BLaER1 treated with 17β-estradiol and CSF1 and Interleukin-3, amounts not matched to agents 10 nM and 100 nM (cell line): ENCODE results near the gene NAALADL2.

Source experiments
- H3K27ac ChIP-seq, 11 experiments: shearing (Covaris generic); formaldehyde crosslinking; 2 replicates each; pipeline ENCODE4 v1.8.1; 2022
- H3K27me3 ChIP-seq, 11 experiments: shearing (Covaris generic); formaldehyde crosslinking; 2 replicates each; pipeline ENCODE4 v1.8.1; 2022
- H3K36me3 ChIP-seq, 11 experiments: shearing (Covaris generic); formaldehyde crosslinking; 2 replicates each; pipeline ENCODE4 v1.8.1; 2022
- H3K4me1 ChIP-seq, 10 experiments: shearing (Covaris generic); formaldehyde crosslinking; 2 replicates each; pipeline ENCODE4 v1.8.1; 2022
- H3K4me2 ChIP-seq, 11 experiments: shearing (Covaris generic); formaldehyde crosslinking; 2 replicates each; pipeline ENCODE4 v1.8.1; 2022
- H3K4me3 ChIP-seq, 10 experiments: shearing (Covaris generic); formaldehyde crosslinking; 2 replicates each; pipeline ENCODE4 v1.8.1; 2022
- H3K9ac ChIP-seq, 11 experiments: shearing (Covaris generic); formaldehyde crosslinking; 2 replicates each; pipeline ENCODE4 v1.8.1; 2022
- H3K9me3 ChIP-seq, 11 experiments: shearing (Covaris generic); formaldehyde crosslinking; replicated peaks in 1 of 11; 2 replicates each; pipeline ENCODE4 v1.8.1; 2022
- H4K20me1 ChIP-seq, 11 experiments: shearing (Covaris generic); formaldehyde crosslinking; 2 replicates each; pipeline ENCODE4 v1.8.1; 2022
- Cebpa-rat ChIP-seq, 11 experiments: shearing (Covaris generic); IDR thresholded peaks; 2 replicates each; pipeline ENCODE4 v1.8.1; 2022

Gene NAALADL2

GRCh38 chr3:175176556-175176955 is 317.4 kb downstream of the NAALADL2 start:
- no peak overlapping the region for H3K4me3 ChIP-seq
- no peak overlapping the region for H3K9ac ChIP-seq
- no peaks in the 10 kb centered on the region for H4K20me1 ChIP-seq
- H3K27ac ChIP-seq: no peak overlapping the region
- no peak overlapping the region for H3K4me2 ChIP-seq
- H3K9me3 ChIP-seq: no peaks in the 10 kb centered on the region
- no peaks in the 10 kb centered on the region for H3K27me3 ChIP-seq
- H3K36me3 ChIP-seq: no peaks in the 10 kb centered on the region
- TF ChIP-seq Cebpa-rat (IDR thresholded peaks at IDR 0.05): no peak
- no peaks in the 10 kb centered on the region for H3K4me1 ChIP-seq

- Histone ChIP-seq H3K36me3 (no peaks in the 10 kb centered on the region), H4K20me1 (no peaks in the 10 kb centered on the region), H3K9ac (no peak overlapping the region), H3K9me3 (no peaks in the 10 kb centered on the region), H3K4me1 (no peaks in the 10 kb centered on the region), H3K27me3 (no peaks in the 10 kb centered on the region), H3K4me3 (no peak overlapping the region), H3K4me2 (no peak overlapping the region), H3K27ac (no peak overlapping the region)
- TF ChIP-seq Cebpa-rat (IDR thresholded peaks at IDR 0.05): no peak
Observed at GRCh38 chr3:175179055-175179454, 319.9 kb downstream of the NAALADL2 start.

GRCh38 chr3:175184392-175184791 is 325.3 kb downstream of the NAALADL2 start:
- Histone ChIP-seq H3K9ac (no peak overlapping the region), H4K20me1 (no peaks in the 10 kb centered on the region), H3K27me3 (no peaks in the 10 kb centered on the region), H3K9me3 (peaks cover 0 to 8% (median 4%) of the 10 kb centered on the region in 11 experiments; a peak in 7 of 22 replicates), H3K4me2 (no peak overlapping the region), H3K4me1 (no peaks in the 10 kb centered on the region), H3K4me3 (no peak overlapping the region), H3K27ac (no peak overlapping the region), H3K36me3 (no peaks in the 10 kb centered on the region)
- no peak for TF ChIP-seq Cebpa-rat (IDR thresholded peaks at IDR 0.05)

GRCh38 chr3:175185903-175186302 is 326.8 kb downstream of the NAALADL2 start:
- H4K20me1 ChIP-seq: no peaks in the 10 kb centered on the region
- H3K27me3 ChIP-seq: no peaks in the 10 kb centered on the region
- no peak overlapping the region for H3K4me3 ChIP-seq
- no peaks in the 10 kb centered on the region for H3K36me3 ChIP-seq
- H3K9ac ChIP-seq: no peak overlapping the region
- H3K4me1 ChIP-seq: no peaks in the 10 kb centered on the region
- no peak overlapping the region for H3K27ac ChIP-seq
- no peak overlapping the region for H3K4me2 ChIP-seq
- no peak for TF ChIP-seq Cebpa-rat (IDR thresholded peaks at IDR 0.05)
- peaks cover 0 to 8% (median 4%) of the 10 kb centered on the region in 11 experiments; a peak in 9 of 22 replicates for H3K9me3 ChIP-seq

- TF ChIP-seq Cebpa-rat (IDR thresholded peaks at IDR 0.05): no peak
- H3K4me2 ChIP-seq: no peak overlapping the region
- H3K4me3 ChIP-seq: no peak overlapping the region
- H3K9ac ChIP-seq: no peak overlapping the region
- H3K36me3 ChIP-seq: no peaks in the 10 kb centered on the region
- no peaks in the 10 kb centered on the region for H3K4me1 ChIP-seq
- H3K9me3 ChIP-seq: peaks cover 0 to 8% (median 4%) of the 10 kb centered on the region in 11 experiments; a peak in 9 of 22 replicates
- no peaks in the 10 kb centered on the region for H3K27me3 ChIP-seq
- no peaks in the 10 kb centered on the region for H4K20me1 ChIP-seq
- no peak overlapping the region for H3K27ac ChIP-seq
Observed at GRCh38 chr3:175186511-175186910, 327.4 kb downstream of the NAALADL2 start.

GRCh38 chr3:175187586-175187985 is 328.5 kb downstream of the NAALADL2 start:
- Histone ChIP-seq H3K4me1 (no peaks in the 10 kb centered on the region), H3K27ac (no peak overlapping the region), H3K9me3 (peaks cover 0 to 8% (median 4%) of the 10 kb centered on the region in 11 experiments; a peak in 9 of 22 replicates), H3K4me3 (no peak overlapping the region), H3K9ac (no peak overlapping the region), H3K27me3 (no peaks in the 10 kb centered on the region), H4K20me1 (no peaks in the 10 kb centered on the region), H3K4me2 (no peak overlapping the region), H3K36me3 (no peaks in the 10 kb centered on the region)
- TF ChIP-seq Cebpa-rat (IDR thresholded peaks at IDR 0.05): no peak

- H3K9me3 ChIP-seq: peaks cover 0 to 8% (median 4%) of the 10 kb centered on the region in 11 experiments; a peak in 10 of 22 replicates
- no peaks in the 10 kb centered on the region for H3K4me1 ChIP-seq
- no peak overlapping the region for H3K9ac ChIP-seq
- TF ChIP-seq Cebpa-rat (IDR thresholded peaks at IDR 0.05): no peak
- no peaks in the 10 kb centered on the region for H3K27me3 ChIP-seq
- no peak overlapping the region for H3K4me3 ChIP-seq
- no peak overlapping the region for H3K27ac ChIP-seq
- no peaks in the 10 kb centered on the region for H4K20me1 ChIP-seq
- no peaks in the 10 kb centered on the region for H3K36me3 ChIP-seq
- no peak overlapping the region for H3K4me2 ChIP-seq
Observed at GRCh38 chr3:175192536-175192935, 333.4 kb downstream of the NAALADL2 start.

GRCh38 chr3:175193815-175194518 is 334.8 kb downstream of the NAALADL2 start:
- Histone ChIP-seq H3K4me1 (no peaks in the 10 kb centered on the region), H3K9ac (no peak overlapping the region), H3K27ac (no peak overlapping the region), H3K27me3 (no peaks in the 10 kb centered on the region), H4K20me1 (no peaks in the 10 kb centered on the region), H3K9me3 (peaks cover 0 to 1% (median 0%) of the 10 kb centered on the region in 11 experiments; a peak in 5 of 22 replicates), H3K4me3 (no peak overlapping the region), H3K36me3 (no peaks in the 10 kb centered on the region), H3K4me2 (no peak overlapping the region)
- no peak for TF ChIP-seq Cebpa-rat (IDR thresholded peaks at IDR 0.05)

- no peaks in the 10 kb centered on the region for H3K4me1 ChIP-seq
- no peaks in the 10 kb centered on the region for H4K20me1 ChIP-seq
- no peaks in the 10 kb centered on the region for H3K27me3 ChIP-seq
- no peak overlapping the region for H3K4me3 ChIP-seq
- no peak overlapping the region for H3K4me2 ChIP-seq
- H3K9ac ChIP-seq: no peak overlapping the region
- H3K36me3 ChIP-seq: no peaks in the 10 kb centered on the region
- H3K9me3 ChIP-seq: peaks cover 0 to 9% (median 0%) of the 10 kb centered on the region in 11 experiments; a peak in 5 of 22 replicates
- H3K27ac ChIP-seq: no peak overlapping the region
- no peak for TF ChIP-seq Cebpa-rat (IDR thresholded peaks at IDR 0.05)
Observed at GRCh38 chr3:175198991-175199783, 340.1 kb downstream of the NAALADL2 start.
